GM12878 (cell line): Measurements from ENCODE around the gene NR3C1. TPM values are rescaled to one million over a fixed set of nuclear protein-coding genes. Genes with fewer than 3 reads are reported as not detected.

Experiments
- ATAC-seq: fragments of 200-7000 bp; cut with Tn5 transposase; 3 replicates; pipeline ENCODE4 v1.9.1; 2020; ENCODE audit warnings: mild to moderate bottlenecking, moderate library complexity
- BruUV-seq: library from RNA; stranded (reverse); fragments of 400-500 nt; replicated peaks from 2 replicates; lab custom pipeline; 2021; lab: Mats Ljungman, UMichigan
- CTCF ChIA-PET: fragments of 300-600 bp; sonication (Branson Sonifier 250); formaldehyde crosslinking; extraction: SDS; loops from one replicate; lab custom pipeline; 2021; ENCODE audit warnings: inconsistent platforms; lab: Yijun Ruan, JAX
- POLR2A ChIA-PET: fragments of 350-600 bp; formaldehyde crosslinking; extraction: SDS; loops from one replicate; lab custom pipeline; 2021; ENCODE audit warnings: inconsistent platforms; lab: Charles Lee
- RAD21 ChIA-PET: fragments of 300-600 bp; sonication (Branson Sonifier 250); formaldehyde crosslinking; loops from one replicate; lab custom pipeline; 2023; ENCODE audit warnings: antibody characterized with exemption; ENCODE audit not compliant: unreplicated experiment; lab: Charles Lee
- SMC1A ChIA-PET: fragments of 300-600 bp; sonication (Branson Sonifier 250); formaldehyde crosslinking; loops from one replicate; lab custom pipeline; 2023; ENCODE audit not compliant: unreplicated experiment, uncharacterized antibody; lab: Charles Lee
- DNase-seq: peaks from one replicate; pipeline ENCODE4 v3.0.0-alpha.2; 2011; ENCODE audit warnings: low read depth, low spot score
- FAIRE-seq: peaks from 3 replicates; lab custom pipeline; 2011; peaks lifted over from hg19 to GRCh38; lab: Jason Lieb, UNC
- H2AFZ ChIP-seq: 2 replicates; pipeline ENCODE4 v1.6.0; 2011; ENCODE audit warnings: low read depth, low read length, control low read depth; ENCODE audit not compliant: control insufficient read depth
- H3K27ac ChIP-seq: 2 replicates; pipeline ENCODE4 v1.5.1; 2011; ENCODE audit warnings: control low read depth; ENCODE audit not compliant: control insufficient read depth, insufficient read depth
- H3K27me3 ChIP-seq, 2 experiments: replicated peaks in 1 of 2; 2 replicates each; pipeline versions ENCODE4 v1.6.0 to v1.6.1; 2011; ENCODE audit warnings: low read length in 1 of 2; ENCODE audit not compliant: control insufficient read depth in 2 of 2, insufficient read depth in 2 of 2
- H3K36me3 ChIP-seq, 2 experiments: 2 replicates each; pipeline ENCODE4 v1.5.1; 2011; ENCODE audit warnings: low read length in 1 of 2; ENCODE audit not compliant: control insufficient read depth in 2 of 2, insufficient read depth in 2 of 2
- H3K4me1 ChIP-seq: 2 replicates; pipeline ENCODE4 v1.6.1; 2011; ENCODE audit warnings: mild to moderate bottlenecking, low read length, moderate library complexity, mixed read lengths; ENCODE audit not compliant: control insufficient read depth, insufficient read depth
- H3K4me2 ChIP-seq: 2 replicates; pipeline ENCODE4 v1.6.0; 2011; ENCODE audit warnings: control low read depth; ENCODE audit not compliant: control insufficient read depth, insufficient read depth
- H3K4me3 ChIP-seq: fragments of 200-600 bp; sonication (generic); 2 replicates; pipeline ENCODE4 v1.5.1; 2016
- H3K79me2 ChIP-seq: 2 replicates; pipeline ENCODE4 v1.6.0; 2011; ENCODE audit warnings: low read length; ENCODE audit not compliant: control insufficient read depth, insufficient read depth
- H3K9ac ChIP-seq: 2 replicates; pipeline ENCODE4 v1.8.0; 2011; ENCODE audit warnings: low read length, control low read depth, mixed read lengths; ENCODE audit not compliant: control insufficient read depth, insufficient read depth
- H3K9me3 ChIP-seq: replicated peaks from 3 replicates; pipeline ENCODE4 v1.5.1; 2011; ENCODE audit warnings: mild to moderate bottlenecking, low read length; ENCODE audit not compliant: control insufficient read depth, insufficient read depth
- H4K20me1 ChIP-seq: 2 replicates; pipeline ENCODE4 v1.6.0; 2011; ENCODE audit not compliant: control insufficient read depth, insufficient read depth
- ELK1 ChIP-seq: IDR thresholded peaks from 2 replicates; pipeline ENCODE4 v1.6.1; 2012; ENCODE audit warnings: low read depth, low read length, improper control_type of control experiment
- EP300 ChIP-seq, 2 experiments: fragments of 150-350 bp in 1 of 2; IDR thresholded peaks; 2 replicates each; pipeline ENCODE4 v1.6.1; 2011 to 2012; ENCODE audit warnings: low read depth in 2 of 2, low read length in 2 of 2, borderline replicate concordance in 1 of 2, improper control_type of control experiment in 1 of 2, inconsistent platforms in 1 of 2; ENCODE audit not compliant: control insufficient read depth in 1 of 2
- PML ChIP-seq: IDR thresholded peaks from 2 replicates; pipeline ENCODE4 v1.6.1; 2012; ENCODE audit warnings: low read length, inconsistent platforms
- RBBP5 ChIP-seq: fragments of 200-600 bp; sonication (generic); conservative IDR thresholded peaks from 2 replicates; pipeline ENCODE4 v1.6.1; 2016
- SREBF1 ChIP-seq: IDR thresholded peaks from 2 replicates; pipeline ENCODE4 v1.6.1; 2012; ENCODE audit warnings: mild to moderate bottlenecking, low read length
- in situ Hi-C: fragments of 300-500 bp; cut with MboI; formaldehyde crosslinking; loops from 9 replicates; pipeline ENCODE4 v1.14.3; 2018; ENCODE audit warnings: mixed read lengths
- intact Hi-C: fragments of 100-400 bp; cut with micrococcal nuclease; formaldehyde crosslinking; loops from one replicate; pipeline ENCODE4 v1.14.2; 2022; ENCODE audit not compliant: unreplicated experiment
- polyA plus RNA-seq, 11 experiments: library from polyadenylated mRNA; depleted of rRNA in 4 of 11; unstranded in 6 of 11; stranded (reverse) in 5 of 11; fragments of >200 nt; fragmentation: Nextera tagmentation in 4 of 11; fragmentation: Illumina TruSeq in 1 of 11; extraction: Ambion mirVana in 4 of 11; extraction: Trizol in 1 of 11; gene quantifications; 1 replicate in 1 of 11; 2 replicates in 10 of 11; pipeline versions ENCODE4 v1.2.1 to v1.2.3, GENCODE V29; 2011 to 2016; ENCODE audit warnings: inconsistent platforms in 2 of 11, missing spikeins in 2 of 11, low read depth in 1 of 11
- total RNA-seq, 4 experiments: library from RNA; depleted of rRNA in 3 of 4; stranded (reverse); fragments of >200 nt in 3 of 4; fragmentation: Illumina TruSeq in 1 of 4; extraction: Trizol in 1 of 4; gene quantifications; 2 replicates each; pipeline versions ENCODE4 v1.2.1 to v1.2.3, GENCODE V29; 2013 to 2021

Gene NR3C1
- total and polyA plus RNA-seq, 10 of the 15 experiments (the other 5 are each of a cell fraction or from before 2014, with no cell fraction given), result 49.7 to 141 (median 109) TPM

GRCh38 chr5:143349177-143349576, 54.3 kb downstream of the NR3C1 start:
- SMC1A ChIA-PET, result interaction anchor here (0.6 to 3.4 kb wide), 10 partner anchors 8 to 477 kb away, joined by 3 to 35 read pairs (median 5); no protein-coding TSS in a partner anchor
- H3K79me2 ChIP-seq, result peaks cover 99% of the 10 kb centered on the region
- no peak overlapping the region for H2AFZ ChIP-seq
- FAIRE-seq (no peak), ATAC-seq (no peak; the same call in 2 of the 3 replicates)
- POLR2A ChIA-PET, result interaction anchor here (1.2 kb wide), 1 partner anchor 10 kb away, joined by 3 read pairs; no protein-coding TSS in a partner anchor
- peak overlapping the region; percentile 0; the same call in 1 of the 2 replicates for H3K27ac ChIP-seq
- H3K9me3 ChIP-seq, result no peaks in the 10 kb centered on the region
- no peaks in the 10 kb centered on the region; the same call in 1 of the 2 replicates for H4K20me1 ChIP-seq
- RAD21 ChIA-PET, result interaction anchor here (0.8 kb wide), 1 partner anchor 8 kb away, joined by 3 read pairs; no protein-coding TSS in a partner anchor
- peaks cover 1 to 6% of the 10 kb centered on the region in 2 experiments; a peak in 3 of 4 replicates for H3K36me3 ChIP-seq
- intact Hi-C loops, result no loop called here
- TF ChIP-seq RBBP5, result no peak
- no peak for TF ChIP-seq PML
- TF ChIP-seq EP300 (IDR thresholded peaks at IDR 0.05; ENCODE audit: borderline replicate concordance in 1 of 2, control insufficient read depth in 1 of 2, low read depth in 2 of 2, low read length in 2 of 2), result no peak
- no peak for TF ChIP-seq SREBF1
- TF ChIP-seq ELK1, result no peak
- TF ChIP-seq, all 136 proteins: peak for 0
- Histone ChIP-seq H3K4me3 (no peak overlapping the region), H3K9ac (no peak overlapping the region), H3K4me2 (no peak overlapping the region; the same call in 1 of the 2 replicates), H3K27me3 (no peaks in the 10 kb centered on the region), H3K4me1 (peaks cover 58% of the 10 kb centered on the region)
- BruUV-seq, result no TSS peak
- CTCF ChIA-PET, result interaction anchor here (1.1 to 1.8 kb wide), 3 partner anchors 10 to 52 kb away, joined by 3 to 7 read pairs (median 6); no protein-coding TSS in a partner anchor
- in situ Hi-C loops, result no loop called here
- no peak for DNase-seq
